BE2C (cell line): ENCODE data around the gene VSIG4.

Source experiments
- DNase-seq: peaks from one replicate; pipeline ENCODE4 v3.0.0-alpha.2; 2020
- H3K27me3 ChIP-seq: fragments of 250-450 bp; sonication (Bioruptor Pico); 2 replicates; pipeline ENCODE4 v1.5.1; 2020; ENCODE audit warnings: mild to moderate bottlenecking
- H3K36me3 ChIP-seq: fragments of 250-450 bp; sonication (Bioruptor Pico); 2 replicates; pipeline ENCODE4 v1.5.1; 2020; ENCODE audit warnings: mild to moderate bottlenecking
- H3K4me1 ChIP-seq: fragments of 250-450 bp; sonication (Bioruptor Pico); 2 replicates; pipeline ENCODE4 v1.5.1; 2020
- H3K4me3 ChIP-seq: 2 replicates; pipeline ENCODE4 v1.5.1; 2011; ENCODE audit warnings: low read depth, low read length
- H3K9me3 ChIP-seq: fragments of 250-450 bp; sonication (Bioruptor Pico); 2 replicates; pipeline ENCODE4 v1.5.1; 2020
- TF ChIP-seq, protein P1 (sequence below): IDR thresholded peaks from 2 replicates; pipeline ENCODE4 v1.5.1; 2012; ENCODE audit warnings: mild to moderate bottlenecking, low read depth, low read length

Gene VSIG4

DNA sequence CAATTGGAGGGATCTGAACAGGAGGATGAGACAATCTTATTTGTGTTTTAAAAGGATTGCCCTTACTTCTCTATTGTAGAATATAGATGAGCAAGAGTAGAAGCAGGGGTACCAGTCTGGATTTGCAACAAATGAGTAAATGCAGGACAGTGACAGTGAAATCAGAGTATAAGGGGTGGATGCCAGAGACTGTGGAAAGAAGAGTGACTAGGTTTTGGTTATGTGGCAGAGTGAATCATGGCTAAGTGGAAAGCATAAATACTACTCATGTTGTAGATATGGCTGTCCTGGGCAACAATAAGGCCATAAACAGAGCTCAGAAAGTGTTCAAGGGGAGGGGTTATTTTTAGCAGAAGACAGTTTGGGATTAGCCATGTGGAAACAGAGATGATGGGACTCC, 6.0 kb upstream of the VSIG4 start:
- Histone ChIP-seq H3K9me3 (no peaks in the 10 kb centered on the region), H3K27me3 (no peaks in the 10 kb centered on the region), H3K4me3 (no peak overlapping the region), H3K4me1 (no peaks in the 10 kb centered on the region), H3K36me3 (no peaks in the 10 kb centered on the region)
- no peak for DNase-seq
- TF ChIP-seq, protein P1, sequence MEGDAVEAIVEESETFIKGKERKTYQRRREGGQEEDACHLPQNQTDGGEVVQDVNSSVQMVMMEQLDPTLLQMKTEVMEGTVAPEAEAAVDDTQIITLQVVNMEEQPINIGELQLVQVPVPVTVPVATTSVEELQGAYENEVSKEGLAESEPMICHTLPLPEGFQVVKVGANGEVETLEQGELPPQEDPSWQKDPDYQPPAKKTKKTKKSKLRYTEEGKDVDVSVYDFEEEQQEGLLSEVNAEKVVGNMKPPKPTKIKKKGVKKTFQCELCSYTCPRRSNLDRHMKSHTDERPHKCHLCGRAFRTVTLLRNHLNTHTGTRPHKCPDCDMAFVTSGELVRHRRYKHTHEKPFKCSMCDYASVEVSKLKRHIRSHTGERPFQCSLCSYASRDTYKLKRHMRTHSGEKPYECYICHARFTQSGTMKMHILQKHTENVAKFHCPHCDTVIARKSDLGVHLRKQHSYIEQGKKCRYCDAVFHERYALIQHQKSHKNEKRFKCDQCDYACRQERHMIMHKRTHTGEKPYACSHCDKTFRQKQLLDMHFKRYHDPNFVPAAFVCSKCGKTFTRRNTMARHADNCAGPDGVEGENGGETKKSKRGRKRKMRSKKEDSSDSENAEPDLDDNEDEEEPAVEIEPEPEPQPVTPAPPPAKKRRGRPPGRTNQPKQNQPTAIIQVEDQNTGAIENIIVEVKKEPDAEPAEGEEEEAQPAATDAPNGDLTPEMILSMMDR: no peak

DNA sequence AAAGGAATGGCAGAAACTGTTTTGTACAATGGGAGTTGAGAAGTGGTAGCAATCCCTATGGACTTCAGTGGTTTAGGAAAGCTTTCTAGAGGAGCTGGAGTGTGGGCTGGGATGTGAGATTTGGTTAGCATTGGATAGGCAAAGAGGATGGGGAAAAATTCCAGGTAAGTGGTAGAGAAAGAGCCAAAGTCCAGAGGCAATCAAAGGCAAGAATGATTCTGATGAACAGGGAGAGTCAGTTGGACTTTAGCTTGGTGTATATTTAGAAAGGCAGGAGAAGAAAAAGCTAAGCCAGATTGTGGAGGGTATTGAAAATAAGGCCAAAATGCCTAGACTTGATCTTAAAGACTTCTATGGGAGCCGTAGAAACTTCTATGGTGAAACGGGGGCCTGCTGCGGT, 3.7 kb upstream of the VSIG4 start:
- DNase-seq: no peak
- Histone ChIP-seq H3K4me3 (no peak overlapping the region), H3K36me3 (no peaks in the 10 kb centered on the region), H3K27me3 (no peaks in the 10 kb centered on the region), H3K9me3 (no peaks in the 10 kb centered on the region), H3K4me1 (no peaks in the 10 kb centered on the region)
- TF ChIP-seq, protein P1: no peak

DNA sequence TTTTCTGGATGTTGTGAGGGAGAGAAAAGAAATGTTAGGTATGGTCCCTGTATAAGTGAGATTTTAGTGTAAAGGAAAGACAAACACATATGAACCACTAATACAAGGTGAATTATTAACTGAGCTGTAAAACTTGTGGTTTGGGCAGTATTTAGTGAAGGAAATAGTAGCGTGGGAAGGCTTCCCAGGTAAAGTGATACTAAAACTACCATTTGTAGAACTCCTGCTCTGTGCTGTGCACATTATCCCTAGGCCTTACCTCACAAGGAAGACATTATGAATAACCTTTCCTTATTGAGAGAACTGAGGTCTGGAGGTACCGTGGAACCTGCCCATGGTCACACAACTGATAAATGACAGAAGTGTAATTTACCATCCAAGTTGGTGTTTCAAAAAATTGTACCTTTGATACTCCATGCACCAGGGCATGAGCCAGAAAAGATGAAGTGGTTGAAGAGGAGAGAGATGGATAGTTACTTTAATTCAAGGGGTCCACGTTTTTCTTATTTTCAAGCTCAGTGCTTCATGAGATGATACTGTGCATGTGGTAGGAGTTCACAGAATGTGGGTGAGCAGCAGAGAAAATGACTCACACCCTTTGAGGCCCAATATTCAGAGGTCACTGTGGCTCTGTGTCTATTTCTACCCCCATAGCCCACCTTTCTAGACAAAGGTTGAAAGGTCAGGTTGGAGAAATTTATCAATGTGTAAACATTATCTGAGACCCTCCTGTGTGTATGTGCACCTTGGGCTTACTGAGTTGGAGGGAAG, 2.6 kb upstream of the VSIG4 start:
- Histone ChIP-seq H3K4me3 (no peak overlapping the region), H3K9me3 (no peaks in the 10 kb centered on the region), H3K27me3 (no peaks in the 10 kb centered on the region), H3K4me1 (no peaks in the 10 kb centered on the region), H3K36me3 (no peaks in the 10 kb centered on the region)
- TF ChIP-seq, protein P1: no peak
- no peak for DNase-seq

DNA sequence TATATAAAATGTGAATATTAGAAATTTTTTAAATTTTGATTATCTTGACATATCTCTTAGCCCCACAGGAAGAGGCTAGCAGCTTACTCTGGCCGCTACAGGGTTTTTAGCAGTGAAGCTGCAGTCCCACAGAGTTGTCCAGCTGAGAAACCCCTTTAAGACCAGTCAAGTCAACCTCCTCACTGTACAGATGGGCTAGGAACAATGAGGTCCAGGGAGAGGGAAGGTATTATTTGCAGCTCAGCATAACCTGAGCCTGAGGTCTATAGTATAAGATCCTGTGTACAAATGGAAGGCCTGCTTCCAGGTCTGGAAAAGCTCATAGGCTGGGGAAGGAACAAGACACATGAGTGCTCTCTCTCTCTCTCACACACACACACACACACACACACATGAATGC, 1.8 kb downstream of the VSIG4 start:
- Histone ChIP-seq H3K27me3 (no peaks in the 10 kb centered on the region), H3K4me3 (no peak overlapping the region), H3K4me1 (no peaks in the 10 kb centered on the region), H3K36me3 (no peaks in the 10 kb centered on the region), H3K9me3 (no peaks in the 10 kb centered on the region)
- no peak for DNase-seq
- TF ChIP-seq, protein P1: no peak

DNA sequence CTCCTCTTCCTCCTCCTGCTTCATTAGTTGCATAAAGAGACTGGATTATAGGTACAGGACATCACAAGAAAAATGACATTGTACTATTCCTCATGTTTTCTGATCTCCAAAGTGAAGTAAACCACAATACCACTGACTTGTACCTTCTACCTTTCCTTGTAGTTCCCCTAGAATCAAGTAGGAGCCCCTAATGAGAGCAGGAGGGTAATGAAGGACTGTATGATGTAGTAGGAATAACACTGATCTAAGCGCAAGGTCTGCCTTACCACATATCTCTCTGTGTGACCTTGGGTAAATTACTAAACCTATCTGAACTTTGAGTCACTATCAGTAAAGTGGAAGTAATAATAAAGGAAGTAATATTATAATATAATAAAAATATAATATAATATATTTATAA, 3.6 kb downstream of the VSIG4 start:
- Histone ChIP-seq H3K4me3 (no peak overlapping the region), H3K36me3 (no peaks in the 10 kb centered on the region), H3K9me3 (no peaks in the 10 kb centered on the region), H3K4me1 (no peaks in the 10 kb centered on the region), H3K27me3 (no peaks in the 10 kb centered on the region)
- DNase-seq: no peak
- TF ChIP-seq, protein P1: no peak

DNA sequence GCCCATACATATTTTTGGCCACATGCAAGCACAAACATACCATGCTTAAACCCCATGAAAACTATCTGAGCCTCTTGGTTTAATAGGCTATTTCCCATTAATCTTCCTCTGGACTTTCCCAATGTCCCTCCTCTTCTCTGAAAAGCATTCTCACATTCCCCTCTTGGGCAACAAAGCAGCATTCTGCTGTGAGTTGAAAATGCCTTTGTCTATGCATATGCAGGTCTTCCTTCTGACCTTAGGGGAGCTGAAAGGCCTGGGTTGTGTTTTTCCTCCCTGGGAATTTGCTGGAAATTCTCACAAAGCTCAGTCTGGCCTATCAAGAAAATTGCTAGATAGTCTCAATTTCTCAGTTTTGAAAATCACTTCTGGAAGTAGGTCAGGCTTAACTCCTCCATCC, 4.2 kb downstream of the VSIG4 start:
- H3K27me3 ChIP-seq: no peaks in the 10 kb centered on the region
- no peak overlapping the region for H3K4me3 ChIP-seq
- TF ChIP-seq, protein P1: no peak
- H3K36me3 ChIP-seq: no peaks in the 10 kb centered on the region
- no peaks in the 10 kb centered on the region for H3K4me1 ChIP-seq
- no peak for DNase-seq
- H3K9me3 ChIP-seq: no peaks in the 10 kb centered on the region
